ENCODE measurements around the gene RPTOR.
A peak's percentile ranks its signal among the peaks of the same experiment; 100 is the strongest.

Gene RPTOR

GRCh38 chr17:80855948-80856862 is 311.6 kb downstream of the RPTOR start:
- Histone ChIP-seq H2AFZ (ENCODE audit: low read depth, low read length) (no peak overlapping the region), H3K79me2 (ENCODE audit: low read length) (no peaks in the 10 kb centered on the region), H3K4me1 (ENCODE audit: low read length) (peaks cover 23% of the 10 kb centered on the region), H3K9ac (ENCODE audit: low read length) (no peak overlapping the region), H3K4me2 (ENCODE audit: low read length) (peak overlapping the region; percentile 23), H3K4me3 (ENCODE audit: low read length) (no peak overlapping the region), H3K9me3 (ENCODE audit: insufficient read depth, low read length) (no peaks in the 10 kb centered on the region), H3K36me3 (replicated peaks; ENCODE audit: low read depth, low read length) (peaks cover 9% of the 10 kb centered on the region), H3K27ac (ENCODE audit: low read length) (peak overlapping the region; percentile 43), H3K27me3 (ENCODE audit: low read depth, low read length) (no peaks in the 10 kb centered on the region), H4K20me1 (ENCODE audit: insufficient read depth, low read length) (no peaks in the 10 kb centered on the region)
- TF ChIP-seq CTCF (IDR thresholded peaks at IDR 0.05; ENCODE audit: low read depth, low read length) (no peak), EZH2phosphoT487 (IDR thresholded peaks at IDR 0.05; ENCODE audit: low read depth) (no peak)

- Histone ChIP-seq H3K36me3 (replicated peaks; ENCODE audit: low read depth, low read length) (peaks cover 14% of the 10 kb centered on the region), H3K27me3 (ENCODE audit: low read depth, low read length) (no peaks in the 10 kb centered on the region), H3K9ac (ENCODE audit: low read length) (no peak overlapping the region), H2AFZ (ENCODE audit: low read depth, low read length) (no peak overlapping the region), H4K20me1 (ENCODE audit: insufficient read depth, low read length) (no peaks in the 10 kb centered on the region), H3K4me3 (ENCODE audit: low read length) (no peak overlapping the region), H3K4me2 (ENCODE audit: low read length) (peak overlapping the region; percentile 23), H3K4me1 (ENCODE audit: low read length) (peaks cover 27% of the 10 kb centered on the region), H3K27ac (ENCODE audit: low read length) (peak overlapping the region; percentile 43), H3K9me3 (ENCODE audit: insufficient read depth, low read length) (no peaks in the 10 kb centered on the region), H3K79me2 (ENCODE audit: low read length) (no peaks in the 10 kb centered on the region)
- TF ChIP-seq EZH2phosphoT487 (IDR thresholded peaks at IDR 0.05; ENCODE audit: low read depth): no peak
- TF ChIP-seq CTCF (IDR thresholded peaks at IDR 0.05; ENCODE audit: low read depth, low read length): no peak
Observed at GRCh38 chr17:80856863-80857755, 312.5 kb downstream of the RPTOR start.

GRCh38 chr17:80857756-80858171 is 313.1 kb downstream of the RPTOR start:
- no peak overlapping the region for H3K9ac ChIP-seq (ENCODE audit: low read length)
- no peaks in the 10 kb centered on the region for H3K27me3 ChIP-seq (ENCODE audit: low read depth, low read length)
- H3K9me3 ChIP-seq (ENCODE audit: insufficient read depth, low read length): no peaks in the 10 kb centered on the region
- no peaks in the 10 kb centered on the region for H3K79me2 ChIP-seq (ENCODE audit: low read length)
- H4K20me1 ChIP-seq (ENCODE audit: insufficient read depth, low read length): no peaks in the 10 kb centered on the region
- H3K36me3 ChIP-seq (replicated peaks; ENCODE audit: low read depth, low read length): peaks cover 19% of the 10 kb centered on the region
- no peak overlapping the region for H3K4me2 ChIP-seq (ENCODE audit: low read length)
- H3K4me3 ChIP-seq (ENCODE audit: low read length): no peak overlapping the region
- peaks cover 27% of the 10 kb centered on the region for H3K4me1 ChIP-seq (ENCODE audit: low read length)
- TF ChIP-seq CTCF (IDR thresholded peaks at IDR 0.05; ENCODE audit: low read depth, low read length): no peak
- TF ChIP-seq EZH2phosphoT487 (IDR thresholded peaks at IDR 0.05; ENCODE audit: low read depth): no peak
- no peak overlapping the region for H2AFZ ChIP-seq (ENCODE audit: low read depth, low read length)
- H3K27ac ChIP-seq (ENCODE audit: low read length): no peak overlapping the region
